Smooth muscle cell (in vitro differentiated cells): ENCODE measurements around the gene FHOD3. TPM values are rescaled to one million over a fixed set of nuclear protein-coding genes. Genes with fewer than 3 reads are reported as not detected.

ENCODE experiments used
- DNase-seq: peaks from one replicate; lab custom pipeline; 2025; ENCODE audit not compliant: unreplicated experiment; lab: John Stamatoyannopoulos, UW
- H2AFZ ChIP-seq: fragments of 200-600 bp; sonication (generic); 2 replicates; pipeline ENCODE4 v1.6.0; 2016; ENCODE audit warnings: antibody characterized with exemption, low read depth, mild to moderate bottlenecking
- H3F3A ChIP-seq: fragments of 200-600 bp; sonication (generic); 2 replicates; pipeline ENCODE4 v1.6.0; 2017; ENCODE audit warnings: antibody characterized with exemption, low read depth
- H3K27ac ChIP-seq: fragments of 200-600 bp; sonication (generic); 2 replicates; pipeline ENCODE4 v1.5.1; 2016; ENCODE audit warnings: low read depth, mild to moderate bottlenecking
- H3K27me3 ChIP-seq: fragments of 200-600 bp; sonication (generic); 2 replicates; pipeline ENCODE4 v1.6.1; 2016; ENCODE audit warnings: low read depth, mild to moderate bottlenecking
- H3K36me3 ChIP-seq: fragments of 200-600 bp; sonication (generic); 2 replicates; pipeline ENCODE4 v1.5.1; 2016; ENCODE audit warnings: low read depth
- H3K4me1 ChIP-seq: fragments of 200-600 bp; sonication (generic); 2 replicates; pipeline ENCODE4 v1.5.1; 2016; ENCODE audit warnings: low read depth
- H3K4me2 ChIP-seq: fragments of 200-600 bp; sonication (generic); 2 replicates; pipeline ENCODE4 v1.6.0; 2016; ENCODE audit warnings: mild to moderate bottlenecking
- H3K4me3 ChIP-seq: fragments of 200-600 bp; sonication (generic); 2 replicates; pipeline ENCODE4 v1.5.1; 2016; ENCODE audit warnings: mild to moderate bottlenecking
- H3K79me2 ChIP-seq: fragments of 200-600 bp; sonication (generic); 2 replicates; pipeline ENCODE4 v1.6.0; 2016; ENCODE audit warnings: low read depth, mild to moderate bottlenecking
- H3K9ac ChIP-seq: fragments of 200-600 bp; sonication (generic); 2 replicates; pipeline ENCODE4 v1.6.0; 2016; ENCODE audit warnings: low read depth
- H3K9me3 ChIP-seq: fragments of 200-600 bp; sonication (generic); replicated peaks from 2 replicates; pipeline ENCODE4 v1.5.1; 2016; ENCODE audit warnings: low read depth
- H4K20me1 ChIP-seq: fragments of 200-600 bp; sonication (generic); 2 replicates; pipeline ENCODE4 v1.6.0; 2016; ENCODE audit warnings: low read depth
- CTCF ChIP-seq: fragments of 200-600 bp; sonication (generic); IDR thresholded peaks from 2 replicates; pipeline ENCODE4 v1.5.1; 2017; ENCODE audit warnings: borderline replicate concordance, mild to moderate bottlenecking, antibody characterized with exemption; ENCODE audit not compliant: insufficient read depth, poor library complexity, severe bottlenecking
- WGBS: methylation state at CpG from one replicate; pipeline ENCODE4 v1.1.7; 2016; ENCODE audit warnings: low lambda C conversion rate; 5-methylcytosine and 5-hydroxymethylcytosine counted together
- polyA plus RNA-seq: library from polyadenylated mRNA; unstranded; fragments of >200 nt; fragmentation: Nextera tagmentation; extraction: Ambion mirVana; gene quantifications from 2 replicates; pipeline ENCODE4 v1.2.1, GENCODE V29; 2016
- total RNA-seq: library from RNA; depleted of rRNA; stranded (reverse); fragments of >200 nt; gene quantifications from 2 replicates; pipeline ENCODE4 v1.2.3, GENCODE V29; 2014

Gene FHOD3
- total and polyA plus RNA-seq, 2 experiments from 2014 or later: 6.3 to 19.4 TPM

DNA sequence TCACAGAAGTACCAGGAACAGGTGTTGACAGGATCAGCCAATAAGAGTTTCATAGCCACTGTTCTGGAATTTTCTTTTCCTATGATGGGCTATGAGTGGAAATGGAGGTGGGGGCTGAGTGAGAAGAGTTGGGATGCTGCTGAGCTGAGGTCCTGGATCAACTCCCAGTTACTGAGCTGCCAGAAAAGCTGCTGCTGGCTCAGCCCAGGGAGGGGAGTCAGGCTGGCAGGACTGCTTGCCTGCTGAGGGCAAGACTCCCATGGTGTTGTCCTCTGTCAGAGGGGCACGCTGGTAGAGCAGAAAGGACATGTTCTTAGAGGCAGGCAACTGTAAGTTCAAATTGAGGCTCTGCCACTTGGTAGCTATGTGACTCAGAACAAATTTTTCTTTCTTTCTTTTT lies 519.5 kb downstream of the FHOD3 start:
- no peaks in the 10 kb centered on the region for H3K9me3 ChIP-seq
- H3K79me2 ChIP-seq: no peaks in the 10 kb centered on the region
- H3K36me3 ChIP-seq: peaks cover 3% of the 10 kb centered on the region
- no peaks in the 10 kb centered on the region for H3K27me3 ChIP-seq
- H3K4me3 ChIP-seq: no peak overlapping the region
- no peak for DNase-seq
- TF ChIP-seq CTCF: no peak
- 100% methylated on average over 1 of the region's 1 CpG for WGBS
- no peaks in the 10 kb centered on the region for H3F3A ChIP-seq
- H3K9ac ChIP-seq: no peak overlapping the region
- H3K4me1 ChIP-seq: no peaks in the 10 kb centered on the region
- no peak overlapping the region for H3K4me2 ChIP-seq
- H2AFZ ChIP-seq: no peak overlapping the region
- no peaks in the 10 kb centered on the region for H4K20me1 ChIP-seq
- H3K27ac ChIP-seq: no peak overlapping the region

DNA sequence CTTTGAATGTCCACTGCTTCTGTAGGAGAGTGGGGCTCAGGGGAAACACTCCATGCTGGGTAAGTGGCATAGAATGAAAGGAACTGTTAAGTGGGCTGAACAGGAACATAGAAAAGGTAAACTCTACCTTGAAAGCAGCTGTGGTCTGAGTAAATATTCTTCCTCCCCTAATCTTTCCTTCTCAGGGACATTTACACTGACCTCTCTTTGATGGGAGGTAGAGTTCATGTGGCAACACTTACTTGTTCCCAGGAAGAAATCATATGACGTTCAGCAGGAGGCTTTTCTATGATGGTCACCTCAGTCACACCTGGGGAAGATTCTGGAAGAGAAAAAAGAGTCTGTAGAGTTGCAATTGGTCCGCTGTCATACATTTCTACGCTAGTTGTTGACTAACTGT lies 521.1 kb downstream of the FHOD3 start:
- Histone ChIP-seq H4K20me1 (no peaks in the 10 kb centered on the region), H3K79me2 (no peaks in the 10 kb centered on the region), H3K9ac (no peak overlapping the region), H3K9me3 (no peaks in the 10 kb centered on the region), H3K36me3 (peaks cover 3% of the 10 kb centered on the region), H3K4me1 (no peaks in the 10 kb centered on the region), H2AFZ (no peak overlapping the region), H3F3A (no peaks in the 10 kb centered on the region), H3K27ac (no peak overlapping the region), H3K4me3 (no peak overlapping the region), H3K27me3 (no peaks in the 10 kb centered on the region), H3K4me2 (no peak overlapping the region)
- TF ChIP-seq CTCF: no peak
- WGBS: 99% methylated on average over 3 of the region's 3 CpGs
- no peak for DNase-seq

- TF ChIP-seq CTCF: no peak
- Histone ChIP-seq H3K27ac (no peak overlapping the region), H3K79me2 (no peaks in the 10 kb centered on the region), H3K4me2 (no peak overlapping the region), H4K20me1 (no peaks in the 10 kb centered on the region), H3K4me1 (no peaks in the 10 kb centered on the region), H3K36me3 (peaks cover 3% of the 10 kb centered on the region), H2AFZ (no peak overlapping the region), H3K9ac (no peak overlapping the region), H3K27me3 (no peaks in the 10 kb centered on the region), H3K4me3 (no peak overlapping the region), H3F3A (no peaks in the 10 kb centered on the region), H3K9me3 (no peaks in the 10 kb centered on the region)
- DNase-seq: no peak
These were observed 522.1 kb downstream of the FHOD3 start for GRCh38 chr18:36819621-36820020.

DNA sequence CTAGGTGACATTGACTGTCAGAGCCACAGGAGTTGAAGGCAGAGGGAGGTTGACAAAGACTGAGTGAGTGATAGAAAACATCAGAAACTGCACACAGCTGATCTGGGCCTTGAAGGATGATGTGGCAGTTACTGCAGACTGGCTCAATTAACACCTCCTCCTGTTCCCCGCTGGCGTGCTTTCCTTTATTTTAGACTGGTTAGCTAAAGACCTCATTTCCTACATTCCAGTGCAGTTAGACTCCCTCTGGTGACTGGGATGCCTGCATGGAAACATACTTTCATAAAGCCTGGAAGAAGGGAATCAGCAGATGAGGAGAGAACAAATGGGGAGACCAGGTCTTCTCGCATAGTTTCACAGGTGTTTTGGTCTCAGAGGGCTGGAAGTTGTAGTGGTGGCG lies 524.2 kb downstream of the FHOD3 start:
- H3K4me2 ChIP-seq: no peak overlapping the region
- DNase-seq: no peak
- no peak overlapping the region for H2AFZ ChIP-seq
- no peaks in the 10 kb centered on the region for H3K9me3 ChIP-seq
- peaks cover 3% of the 10 kb centered on the region for H3K36me3 ChIP-seq
- H3F3A ChIP-seq: no peaks in the 10 kb centered on the region
- no peak overlapping the region for H3K27ac ChIP-seq
- H4K20me1 ChIP-seq: no peaks in the 10 kb centered on the region
- H3K27me3 ChIP-seq: no peaks in the 10 kb centered on the region
- no peak overlapping the region for H3K4me3 ChIP-seq
- 74% methylated on average over 4 of the region's 4 CpGs for WGBS
- H3K79me2 ChIP-seq: no peaks in the 10 kb centered on the region
- TF ChIP-seq CTCF: no peak
- no peaks in the 10 kb centered on the region for H3K4me1 ChIP-seq
- no peak overlapping the region for H3K9ac ChIP-seq
